Fibroblast of the aortic adventitia (primary cell): ENCODE measurements around the gene AKAP12. TPM values are rescaled to one million over a fixed set of nuclear protein-coding genes. Genes with fewer than 3 reads are reported as not detected.
"Not testable (repeated sequence)": the region's sequence is repeated elsewhere in the genome, so short reads cannot be mapped to it uniquely, and the experiment has no call there.

Source experiments
- DNase-seq: peaks from one replicate; pipeline ENCODE4 v3.0.0-alpha.2; 2010; ENCODE audit warnings: low read depth
- H3K4me3 ChIP-seq: 2 replicates; pipeline ENCODE4 v1.5.1; 2011; ENCODE audit warnings: low read depth, mild to moderate bottlenecking, control low read depth, low read length, moderate library complexity
- total RNA-seq: library from RNA; depleted of rRNA; stranded (reverse); fragments of >200 nt; gene quantifications from 2 replicates; pipeline ENCODE4 v1.2.3, GENCODE V29; 2012; ENCODE audit warnings: low replicate concordance
- TF ChIP-seq, protein P1 (sequence below): IDR thresholded peaks from 2 replicates; pipeline ENCODE4 v1.5.1; 2011; ENCODE audit warnings: mild to moderate bottlenecking, low read length, control low read depth, inconsistent platforms; ENCODE audit not compliant: insufficient read depth

The AKAP12 gene
- total RNA-seq, 1 donor = 196 TPM

DNA sequence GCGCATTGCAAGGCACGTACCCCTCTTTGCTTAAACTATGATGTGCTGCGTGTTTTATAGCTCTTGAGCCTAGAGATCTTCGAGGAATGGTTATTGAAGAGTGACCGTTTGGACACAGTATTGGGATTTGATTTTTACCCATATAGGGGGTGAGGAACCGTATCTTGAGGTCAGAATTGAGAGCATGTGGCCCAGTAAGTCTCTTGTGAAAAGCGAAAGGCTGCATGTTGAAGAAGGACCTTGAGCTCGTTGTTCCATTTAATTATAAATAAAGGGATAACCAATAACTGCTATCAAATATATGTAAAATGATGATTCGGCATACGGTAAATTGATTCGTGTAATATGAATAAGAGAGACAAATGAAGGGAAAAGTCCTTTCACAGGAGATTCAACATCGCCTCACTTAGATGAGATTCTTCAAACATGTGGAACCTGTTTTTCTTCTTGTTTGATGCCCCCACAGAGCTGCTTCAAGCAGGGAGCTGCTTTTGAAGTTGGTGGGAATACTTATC lies 66.6 kb downstream of the AKAP12 start:
- DNase-seq = no peak
- H3K4me3 ChIP-seq = no peak overlapping the region
- TF ChIP-seq, protein P1, sequence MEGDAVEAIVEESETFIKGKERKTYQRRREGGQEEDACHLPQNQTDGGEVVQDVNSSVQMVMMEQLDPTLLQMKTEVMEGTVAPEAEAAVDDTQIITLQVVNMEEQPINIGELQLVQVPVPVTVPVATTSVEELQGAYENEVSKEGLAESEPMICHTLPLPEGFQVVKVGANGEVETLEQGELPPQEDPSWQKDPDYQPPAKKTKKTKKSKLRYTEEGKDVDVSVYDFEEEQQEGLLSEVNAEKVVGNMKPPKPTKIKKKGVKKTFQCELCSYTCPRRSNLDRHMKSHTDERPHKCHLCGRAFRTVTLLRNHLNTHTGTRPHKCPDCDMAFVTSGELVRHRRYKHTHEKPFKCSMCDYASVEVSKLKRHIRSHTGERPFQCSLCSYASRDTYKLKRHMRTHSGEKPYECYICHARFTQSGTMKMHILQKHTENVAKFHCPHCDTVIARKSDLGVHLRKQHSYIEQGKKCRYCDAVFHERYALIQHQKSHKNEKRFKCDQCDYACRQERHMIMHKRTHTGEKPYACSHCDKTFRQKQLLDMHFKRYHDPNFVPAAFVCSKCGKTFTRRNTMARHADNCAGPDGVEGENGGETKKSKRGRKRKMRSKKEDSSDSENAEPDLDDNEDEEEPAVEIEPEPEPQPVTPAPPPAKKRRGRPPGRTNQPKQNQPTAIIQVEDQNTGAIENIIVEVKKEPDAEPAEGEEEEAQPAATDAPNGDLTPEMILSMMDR = no peak

DNA sequence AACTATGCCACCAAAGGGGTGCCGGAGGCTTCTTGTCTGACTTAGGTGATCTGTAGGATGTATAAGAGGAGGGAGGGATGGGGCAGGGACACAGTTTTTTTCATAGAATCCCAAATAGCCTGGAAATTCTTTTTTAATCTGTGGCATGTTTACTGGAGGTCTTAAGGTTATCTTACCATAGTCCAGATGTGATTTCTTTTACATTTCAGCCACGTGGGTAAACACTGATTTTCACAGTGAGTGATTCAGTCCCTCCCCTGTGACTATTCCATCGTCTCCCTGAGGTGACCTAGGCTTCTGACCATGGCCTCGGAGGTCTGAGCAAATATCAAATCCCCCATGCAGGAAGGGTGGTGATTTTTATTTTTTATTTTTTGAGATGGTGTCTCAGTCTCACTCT lies 67.7 kb downstream of the AKAP12 start:
- DNase-seq = no peak
- no peak overlapping the region for H3K4me3 ChIP-seq
- TF ChIP-seq, protein P1 = no peak

DNA sequence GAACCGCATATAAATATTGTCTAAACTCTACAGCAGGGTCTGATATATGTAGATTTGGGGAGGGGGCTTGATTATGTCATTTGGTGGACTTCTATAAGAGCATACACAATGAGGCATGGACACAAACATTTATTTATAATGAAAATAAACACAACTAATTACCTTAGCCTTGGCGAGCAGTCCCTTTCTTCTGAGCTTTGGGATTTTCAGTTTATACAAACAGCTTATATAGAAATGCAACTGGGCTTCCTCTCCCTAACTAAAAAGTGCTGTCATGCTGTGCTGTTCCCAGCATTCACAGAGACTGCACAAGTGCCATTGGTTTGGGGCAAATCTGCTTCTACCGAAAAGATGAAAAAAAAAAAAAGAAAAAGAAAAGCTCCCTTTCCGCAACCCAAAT lies 69.9 kb downstream of the AKAP12 start:
- TF ChIP-seq, protein P1 = no peak
- DNase-seq = no peak
- no peak overlapping the region for H3K4me3 ChIP-seq

DNA sequence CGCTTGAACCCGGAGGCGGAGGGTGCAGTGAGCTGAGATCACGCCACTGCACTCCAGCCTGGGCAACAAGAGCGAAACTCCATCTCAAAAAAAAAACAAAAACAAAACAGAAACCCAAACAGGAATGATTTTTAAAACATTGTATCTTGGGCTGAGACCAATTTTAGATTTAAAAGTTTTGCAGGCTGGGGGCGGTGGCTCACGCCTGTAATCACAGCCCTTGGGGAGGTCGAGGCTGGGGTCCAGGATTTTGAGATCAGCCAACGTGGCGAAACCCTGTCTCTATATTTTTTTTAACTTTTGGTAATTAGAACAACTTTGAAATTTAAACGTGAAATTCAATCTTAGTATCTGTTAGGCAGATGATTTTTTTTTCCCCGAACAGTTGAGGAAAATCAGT lies 70.5 kb downstream of the AKAP12 start:
- DNase-seq = no peak
- no peak overlapping the region for H3K4me3 ChIP-seq
- TF ChIP-seq, protein P1 = no peak

DNA sequence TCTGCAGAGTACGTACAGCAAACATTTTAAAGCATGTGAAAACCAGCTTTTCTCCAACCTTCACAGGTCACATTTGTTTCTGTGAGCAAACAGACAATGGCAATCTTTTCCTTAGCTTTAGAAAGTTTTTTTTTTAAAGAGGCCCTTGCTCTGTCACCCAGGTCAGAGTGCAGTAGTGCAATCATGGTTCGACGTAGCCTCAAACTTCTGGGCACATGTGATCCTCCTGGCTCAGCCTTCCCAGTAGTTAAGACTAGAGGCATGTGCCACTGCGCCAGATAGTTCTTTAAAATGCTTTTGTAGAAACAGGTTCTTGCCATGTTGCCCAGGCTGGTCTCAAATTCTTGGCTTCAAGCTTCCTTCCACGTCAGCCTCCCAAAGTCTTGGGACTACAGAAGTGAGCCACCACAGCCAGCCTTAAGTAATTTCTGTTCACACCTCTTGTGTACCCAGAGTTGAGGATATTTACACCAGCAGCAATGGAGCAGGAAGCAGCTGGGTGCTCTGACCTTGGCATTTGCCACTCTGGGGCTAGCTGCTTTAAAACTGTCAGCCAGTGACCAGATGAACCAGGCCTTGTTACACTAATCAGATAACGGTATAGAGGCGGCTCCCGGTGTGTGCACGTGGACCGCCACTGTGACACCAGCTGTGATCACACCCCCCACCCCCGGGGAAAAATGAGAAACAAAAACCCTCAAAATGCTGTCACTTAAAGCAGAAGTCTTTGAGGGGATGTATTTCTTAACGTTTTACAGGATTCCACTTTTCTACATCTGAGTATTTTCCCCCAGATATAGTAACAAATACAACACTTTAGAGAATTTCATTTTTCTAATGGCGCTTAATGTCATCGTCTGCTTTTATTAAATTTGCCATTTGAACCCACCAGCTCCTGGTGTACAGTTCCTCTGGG lies 71.3 kb downstream of the AKAP12 start:
- TF ChIP-seq, protein P1 = no peak
- DNase-seq = no peak
- no peak overlapping the region for H3K4me3 ChIP-seq

DNA sequence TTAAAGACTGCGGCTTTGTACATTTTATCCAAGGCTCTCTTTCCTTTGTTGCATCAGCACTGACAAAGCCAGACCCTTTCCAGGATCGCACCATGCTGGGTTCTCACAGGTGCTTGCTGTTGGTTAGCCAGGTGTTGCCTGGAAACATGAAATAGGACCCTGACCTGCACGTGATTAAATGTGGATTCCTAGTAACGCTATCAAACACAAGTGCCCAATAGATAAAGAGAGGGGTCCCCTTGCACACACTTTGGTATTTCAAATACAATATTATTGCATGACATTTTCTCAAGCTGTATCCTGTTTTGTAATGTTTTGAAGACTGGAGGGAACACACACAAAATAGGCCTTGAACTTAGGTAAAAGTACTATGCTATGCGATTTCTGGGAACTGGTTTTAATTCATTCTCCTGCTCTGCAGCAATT lies 73.3 kb downstream of the AKAP12 start:
- no peak for DNase-seq
- TF ChIP-seq, protein P1 = no peak
- H3K4me3 ChIP-seq = no peak overlapping the region

DNA sequence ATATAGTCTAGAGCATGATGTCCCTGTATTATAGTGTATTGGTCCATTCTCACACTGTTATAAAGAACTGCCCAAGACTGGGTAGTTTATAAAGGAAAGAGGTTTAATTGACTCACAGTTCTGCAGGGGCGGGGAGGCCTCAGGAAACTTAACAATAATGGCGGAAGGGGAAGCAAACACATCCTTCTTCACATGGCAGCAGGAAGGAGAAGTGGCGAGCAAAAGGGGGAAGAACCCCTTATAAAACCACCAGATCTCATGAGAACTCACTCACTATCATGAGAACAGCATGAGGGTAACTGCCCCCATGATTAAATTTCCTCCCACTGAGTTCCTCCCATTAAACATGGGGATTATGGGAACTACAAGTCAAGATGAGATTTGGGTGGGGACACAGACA lies 75.9 kb downstream of the AKAP12 start:
- DNase-seq, H3K4me3 ChIP-seq: not testable (repeated sequence)
